HUES48 (cell line): ENCODE data around the gene DIO3.

Source experiments
- H3K27ac ChIP-seq: one replicate; pipeline ENCODE4 v1.7.0; 2013; ENCODE audit warnings: low read depth, low read length, inconsistent platforms
- H3K27me3 ChIP-seq: 2 replicates; pipeline ENCODE4 v1.6.1; 2013; ENCODE audit warnings: mild to moderate bottlenecking, low read length; ENCODE audit not compliant: control insufficient read depth, insufficient read depth
- H3K36me3 ChIP-seq: 2 replicates; pipeline ENCODE4 v1.6.1; 2013; ENCODE audit warnings: low read length; ENCODE audit not compliant: control insufficient read depth, insufficient read depth
- H3K4me1 ChIP-seq: 2 replicates; pipeline ENCODE4 v1.6.1; 2013; ENCODE audit warnings: mild to moderate bottlenecking, low read length; ENCODE audit not compliant: control insufficient read depth, insufficient read depth
- H3K4me3 ChIP-seq: 2 replicates; pipeline ENCODE4 v1.5.1; 2013; ENCODE audit warnings: mild to moderate bottlenecking, low read depth, low read length
- H3K9ac ChIP-seq: 2 replicates; pipeline ENCODE4 v1.6.1; 2013; ENCODE audit warnings: mild to moderate bottlenecking, low read depth, low read length, moderate library complexity
- H3K9me3 ChIP-seq: 2 replicates; pipeline ENCODE4 v1.6.1; 2013; ENCODE audit warnings: low read length; ENCODE audit not compliant: control insufficient read depth, insufficient read depth

Gene DIO3

GRCh38 chr14:101600336-101600890, 39.1 kb downstream of the DIO3 start:
- Histone ChIP-seq H3K9me3 (no peaks in the 10 kb centered on the region), H3K4me1 (no peaks in the 10 kb centered on the region), H3K27ac (no peak overlapping the region)

DNA sequence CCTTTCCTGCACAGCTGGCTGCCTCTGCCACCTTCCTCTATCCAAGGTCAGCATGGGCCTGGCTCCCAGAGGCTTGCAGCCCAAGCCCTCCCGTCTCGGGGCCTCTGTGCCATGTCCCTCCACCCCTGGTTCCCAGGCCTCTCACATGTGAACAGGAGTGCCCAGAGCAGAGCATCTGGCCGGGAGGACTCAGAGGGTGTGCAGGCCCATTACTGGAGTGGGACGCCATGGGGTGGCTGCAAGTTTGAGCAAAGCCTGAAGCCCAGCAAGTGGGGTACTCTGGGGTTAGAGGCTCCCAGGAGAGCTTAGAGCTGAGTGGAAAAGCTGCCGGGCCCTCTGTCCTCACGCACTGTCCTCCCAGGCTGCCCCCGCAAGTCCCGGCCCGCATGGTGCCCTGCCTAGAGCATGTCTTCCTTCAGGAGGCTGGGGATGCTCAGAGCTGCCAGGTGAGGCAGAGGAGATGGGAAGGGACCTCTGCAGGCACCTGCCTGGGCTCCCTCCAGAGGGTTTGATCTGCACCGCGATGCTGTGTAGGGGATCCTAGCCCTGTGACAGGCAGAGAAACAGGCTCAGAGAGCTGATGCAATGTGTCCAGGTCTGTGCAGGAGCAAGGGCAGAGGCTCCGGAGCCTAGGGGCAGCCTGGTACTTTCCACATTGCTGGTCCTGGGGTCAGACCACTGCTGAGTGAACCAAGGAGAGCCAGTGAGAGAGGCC, 39.8 kb downstream of the DIO3 start:
- Histone ChIP-seq H3K4me3 (no peak overlapping the region), H3K36me3 (no peaks in the 10 kb centered on the region), H3K9me3 (no peaks in the 10 kb centered on the region), H3K4me1 (no peaks in the 10 kb centered on the region), H3K9ac (no peak overlapping the region), H3K27ac (no peak overlapping the region), H3K27me3 (no peaks in the 10 kb centered on the region)

More at GRCh38 chr14:101600336-101600890, 39.1 kb downstream of the DIO3 start:
- no peaks in the 10 kb centered on the region for H3K36me3 ChIP-seq
- H3K4me3 ChIP-seq: no peak overlapping the region
- no peaks in the 10 kb centered on the region for H3K27me3 ChIP-seq
- no peak overlapping the region for H3K9ac ChIP-seq

DNA sequence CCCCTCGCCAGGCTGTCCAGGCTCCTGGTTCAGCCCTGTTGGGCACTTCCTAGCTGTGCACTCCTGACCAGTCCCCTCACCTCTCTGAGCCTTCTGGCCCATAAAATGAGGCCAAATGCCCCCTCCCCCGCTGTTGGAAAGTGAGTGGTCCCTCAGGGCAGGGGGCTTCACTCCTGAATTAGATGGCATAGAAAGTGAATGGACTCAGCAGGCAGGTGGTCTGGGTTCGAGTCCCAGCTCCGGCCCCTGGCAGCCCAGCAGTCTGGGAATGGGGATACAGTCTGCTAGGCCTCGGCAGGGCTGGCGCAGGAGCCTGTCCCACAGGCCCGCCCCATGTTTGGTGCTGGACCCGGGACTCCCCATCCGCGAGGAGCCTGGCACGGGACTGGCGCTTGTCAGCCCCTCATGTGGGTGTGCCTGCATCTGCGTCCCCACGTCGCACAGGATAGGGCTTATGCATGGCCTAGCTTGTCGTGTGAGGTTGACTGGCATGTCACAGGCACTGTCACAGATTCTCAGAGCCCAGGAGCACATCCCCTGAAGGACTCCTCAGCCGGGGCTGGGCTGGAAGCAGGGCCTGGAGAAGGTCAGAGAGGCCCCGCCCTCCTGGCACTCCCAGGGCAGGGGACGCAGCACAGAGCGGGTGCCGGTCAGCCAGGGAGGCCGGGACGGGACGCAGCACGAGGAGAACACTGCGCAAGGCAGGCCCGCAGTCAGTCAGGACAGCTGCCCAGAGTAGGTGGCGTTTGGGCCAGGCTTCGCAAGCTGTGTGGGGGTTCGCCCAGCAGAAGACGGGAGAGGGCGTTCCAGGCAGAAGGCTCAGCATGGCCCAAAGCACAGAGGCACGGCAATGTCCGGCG, 40.5 kb downstream of the DIO3 start:
- Histone ChIP-seq H3K27ac (no peak overlapping the region), H3K9ac (no peak overlapping the region), H3K4me3 (no peak overlapping the region)

GRCh38 chr14:101602466-101602840, 41.2 kb downstream of the DIO3 start:
- no peaks in the 10 kb centered on the region for H3K27me3 ChIP-seq

More for the DNA sequence above, 40.5 kb downstream of the DIO3 start:
- H3K36me3 ChIP-seq: no peaks in the 10 kb centered on the region
- H3K4me1 ChIP-seq: no peaks in the 10 kb centered on the region
- no peaks in the 10 kb centered on the region for H3K9me3 ChIP-seq
- no peaks in the 10 kb centered on the region for H3K27me3 ChIP-seq

GRCh38 chr14:101603096-101603495, 41.8 kb downstream of the DIO3 start:
- Histone ChIP-seq H3K9ac (no peak overlapping the region), H3K9me3 (no peaks in the 10 kb centered on the region), H3K4me3 (no peak overlapping the region), H3K36me3 (no peaks in the 10 kb centered on the region), H3K27ac (no peak overlapping the region), H3K4me1 (no peaks in the 10 kb centered on the region), H3K27me3 (0 out of 2 replicates have a peak, but pooled peaks cover 2% of the 10 kb centered on the region)

More at GRCh38 chr14:101602466-101602840, 41.2 kb downstream of the DIO3 start:
- Histone ChIP-seq H3K4me3 (no peak overlapping the region), H3K9ac (no peak overlapping the region), H3K27ac (no peak overlapping the region), H3K4me1 (no peaks in the 10 kb centered on the region), H3K36me3 (no peaks in the 10 kb centered on the region), H3K9me3 (no peaks in the 10 kb centered on the region)

GRCh38 chr14:101604228-101604934, 43.1 kb downstream of the DIO3 start:
- H3K9me3 ChIP-seq: no peaks in the 10 kb centered on the region
- no peak overlapping the region for H3K27ac ChIP-seq
- no peak overlapping the region for H3K4me3 ChIP-seq
- no peaks in the 10 kb centered on the region for H3K4me1 ChIP-seq
- H3K36me3 ChIP-seq: no peaks in the 10 kb centered on the region
- H3K9ac ChIP-seq: no peak overlapping the region
- H3K27me3 ChIP-seq: peaks cover 13% of the 10 kb centered on the region; the same call in 1 of the 2 replicates

GRCh38 chr14:101604935-101605780, 43.9 kb downstream of the DIO3 start:
- no peaks in the 10 kb centered on the region for H3K4me1 ChIP-seq
- no peak overlapping the region for H3K4me3 ChIP-seq
- no peaks in the 10 kb centered on the region for H3K36me3 ChIP-seq
- no peak overlapping the region for H3K9ac ChIP-seq
- H3K27ac ChIP-seq: no peak overlapping the region
- peaks cover 16% of the 10 kb centered on the region; the same call in 1 of the 2 replicates for H3K27me3 ChIP-seq
- no peaks in the 10 kb centered on the region for H3K9me3 ChIP-seq

- Histone ChIP-seq H3K9me3 (no peaks in the 10 kb centered on the region), H3K9ac (no peak overlapping the region), H3K36me3 (no peaks in the 10 kb centered on the region), H3K4me1 (no peaks in the 10 kb centered on the region), H3K27ac (no peak overlapping the region), H3K27me3 (peaks cover 16% of the 10 kb centered on the region; the same call in 1 of the 2 replicates), H3K4me3 (no peak overlapping the region)
Observed at GRCh38 chr14:101605836-101606235, 44.5 kb downstream of the DIO3 start.
